ENCODE data around the gene PRPF8.

DNA sequence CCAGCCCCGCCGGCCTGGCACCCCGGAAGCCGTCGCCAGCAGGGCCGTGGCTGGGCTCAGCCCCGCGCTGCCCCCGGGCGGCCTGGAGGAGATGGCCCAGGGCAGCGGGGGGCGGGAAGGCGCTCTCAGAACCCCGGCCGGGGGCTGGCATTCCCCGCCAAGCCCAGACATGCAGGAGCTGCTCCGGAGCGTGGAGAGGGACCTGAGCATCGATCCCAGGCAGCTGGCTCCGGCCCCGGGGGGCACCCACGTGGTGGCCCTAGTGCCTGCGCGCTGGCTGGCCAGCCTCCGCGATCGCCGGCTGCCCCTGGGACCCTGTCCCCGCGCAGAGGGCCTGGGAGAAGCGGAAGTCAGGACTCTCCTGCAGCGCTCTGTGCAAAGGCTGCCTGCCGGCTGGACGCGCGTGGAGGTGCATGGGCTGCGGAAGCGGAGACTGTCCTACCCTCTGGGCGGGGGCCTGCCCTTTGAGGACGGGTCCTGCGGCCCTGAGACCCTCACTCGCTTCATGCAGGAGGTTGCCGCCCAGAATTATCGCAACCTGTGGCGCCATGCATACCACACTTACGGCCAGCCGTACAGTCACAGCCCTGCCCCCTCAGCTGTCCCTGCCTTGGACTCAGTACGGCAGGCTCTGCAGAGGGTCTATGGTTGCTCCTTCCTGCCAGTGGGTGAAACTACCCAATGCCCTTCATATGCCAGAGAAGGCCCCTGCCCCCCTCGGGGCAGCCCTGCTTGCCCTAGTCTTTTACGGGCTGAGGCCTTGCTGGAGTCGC lies 40.4 kb upstream of the PRPF8 start:
- TF ChIP-seq, protein P1, sequence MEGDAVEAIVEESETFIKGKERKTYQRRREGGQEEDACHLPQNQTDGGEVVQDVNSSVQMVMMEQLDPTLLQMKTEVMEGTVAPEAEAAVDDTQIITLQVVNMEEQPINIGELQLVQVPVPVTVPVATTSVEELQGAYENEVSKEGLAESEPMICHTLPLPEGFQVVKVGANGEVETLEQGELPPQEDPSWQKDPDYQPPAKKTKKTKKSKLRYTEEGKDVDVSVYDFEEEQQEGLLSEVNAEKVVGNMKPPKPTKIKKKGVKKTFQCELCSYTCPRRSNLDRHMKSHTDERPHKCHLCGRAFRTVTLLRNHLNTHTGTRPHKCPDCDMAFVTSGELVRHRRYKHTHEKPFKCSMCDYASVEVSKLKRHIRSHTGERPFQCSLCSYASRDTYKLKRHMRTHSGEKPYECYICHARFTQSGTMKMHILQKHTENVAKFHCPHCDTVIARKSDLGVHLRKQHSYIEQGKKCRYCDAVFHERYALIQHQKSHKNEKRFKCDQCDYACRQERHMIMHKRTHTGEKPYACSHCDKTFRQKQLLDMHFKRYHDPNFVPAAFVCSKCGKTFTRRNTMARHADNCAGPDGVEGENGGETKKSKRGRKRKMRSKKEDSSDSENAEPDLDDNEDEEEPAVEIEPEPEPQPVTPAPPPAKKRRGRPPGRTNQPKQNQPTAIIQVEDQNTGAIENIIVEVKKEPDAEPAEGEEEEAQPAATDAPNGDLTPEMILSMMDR (IDR thresholded peaks at IDR 0.05): no peak
- TF ChIP-seq POLR2A (IDR thresholded peaks at IDR 0.05) (no peak), POLR2AphosphoS5 (IDR thresholded peaks at IDR 0.05; ENCODE audit: insufficient read depth in 1 of 2, low read depth in 1 of 2) (no peak)
